G401 (cell line): ENCODE data around the gene LTBP1. TPM values are rescaled to one million over a fixed set of nuclear protein-coding genes. Genes with fewer than 3 reads are reported as not detected.

Source experiments
- DNase-seq: peaks from one replicate; pipeline ENCODE4 v3.0.0-alpha.2; 2015; ENCODE audit warnings: low spot score
- in situ Hi-C: cut with HindIII; loops from 2 replicates; pipeline ENCODE4 v1.10.0; 2016; ENCODE audit warnings: low sequenced_read_pairs, mixed read lengths
- total RNA-seq: library from RNA; depleted of rRNA; stranded (reverse); fragments of >200 nt; shearing (Covaris generic); gene quantifications from 2 replicates; pipeline ENCODE4 v1.2.3, GENCODE V29; 2014

The LTBP1 gene
- total RNA-seq, 1 experiment from 2014 or later = 12.5 TPM

- in situ Hi-C loops = no loop called here
- no peak for DNase-seq
Measured at GRCh38 chr2:33062665-33063250, 116.0 kb downstream of the LTBP1 start.

DNA sequence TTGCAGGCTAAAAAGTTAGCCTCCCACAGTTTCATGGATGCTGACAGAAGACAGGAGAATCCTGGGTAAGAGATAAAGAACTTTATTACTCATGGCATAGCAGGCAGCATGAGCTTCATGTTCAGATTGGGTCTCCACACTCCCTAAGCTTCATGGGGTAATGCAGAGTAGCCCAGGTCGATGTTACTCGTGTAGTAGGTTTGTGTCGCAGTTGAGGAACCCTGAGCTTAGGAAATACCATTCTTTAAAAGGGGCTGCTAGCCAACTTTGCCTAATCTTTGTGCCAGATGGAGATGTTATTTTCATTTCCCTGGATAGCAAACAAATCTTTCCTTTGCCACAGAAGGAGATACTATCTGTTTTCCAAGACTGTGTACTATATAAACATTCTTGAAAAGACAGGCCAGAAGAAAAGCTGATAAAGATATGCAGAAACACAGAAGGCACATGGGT lies 117.6 kb downstream of the LTBP1 start:
- in situ Hi-C loops = no loop called here
- no peak for DNase-seq

GRCh38 chr2:33067598-33067997 lies 120.8 kb downstream of the LTBP1 start:
- no peak for DNase-seq
- in situ Hi-C loops = no loop called here

DNA sequence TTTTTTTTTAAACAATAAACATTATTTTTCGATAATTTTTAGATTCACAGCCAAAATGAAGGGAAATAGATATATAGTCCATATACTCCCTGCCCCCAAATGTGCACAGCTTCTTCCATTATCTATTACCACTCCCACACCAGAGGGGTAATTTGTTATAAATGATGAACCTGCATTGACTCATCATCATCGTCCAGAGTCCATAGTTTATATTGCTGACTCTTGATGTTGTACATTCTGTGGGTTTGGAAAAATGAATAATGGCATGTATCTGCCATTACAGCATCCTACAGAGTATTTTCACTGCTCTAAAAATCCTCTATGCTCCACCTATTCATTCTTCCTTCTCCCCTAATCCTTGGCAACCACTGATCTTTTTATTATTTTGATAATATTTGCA lies 121.5 kb downstream of the LTBP1 start:
- DNase-seq = no peak
- in situ Hi-C loops = no loop called here

- DNase-seq = peak; percentile 3
- in situ Hi-C loops = no loop called here
Measured at GRCh38 chr2:33069894-33070651, 123.3 kb downstream of the LTBP1 start.

DNA sequence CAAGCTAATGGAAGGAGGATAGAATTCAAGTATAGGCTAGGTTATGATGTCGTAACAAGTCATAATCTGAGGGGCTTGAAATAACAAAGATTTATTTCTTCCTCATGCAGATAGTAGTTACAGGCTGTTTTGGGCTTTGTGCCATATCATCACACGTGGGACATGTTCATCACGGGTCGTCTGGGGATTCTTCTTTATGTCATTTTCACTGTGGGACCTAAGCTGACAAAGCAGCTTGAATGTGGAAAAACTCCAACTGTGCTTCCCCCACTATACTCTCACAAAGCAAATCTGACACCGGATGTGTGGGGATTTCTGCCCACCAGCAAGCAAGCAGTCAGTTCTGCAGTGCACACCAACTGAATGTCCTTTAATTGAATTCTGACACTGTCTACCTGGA lies 124.8 kb downstream of the LTBP1 start:
- in situ Hi-C loops = no loop called here
- no peak for DNase-seq

GRCh38 chr2:33072614-33073013 lies 125.9 kb downstream of the LTBP1 start:
- in situ Hi-C loops = no loop called here
- DNase-seq = no peak

- DNase-seq = no peak
- in situ Hi-C loops = no loop called here
Measured at GRCh38 chr2:33073018-33073417, 126.3 kb downstream of the LTBP1 start.

DNA sequence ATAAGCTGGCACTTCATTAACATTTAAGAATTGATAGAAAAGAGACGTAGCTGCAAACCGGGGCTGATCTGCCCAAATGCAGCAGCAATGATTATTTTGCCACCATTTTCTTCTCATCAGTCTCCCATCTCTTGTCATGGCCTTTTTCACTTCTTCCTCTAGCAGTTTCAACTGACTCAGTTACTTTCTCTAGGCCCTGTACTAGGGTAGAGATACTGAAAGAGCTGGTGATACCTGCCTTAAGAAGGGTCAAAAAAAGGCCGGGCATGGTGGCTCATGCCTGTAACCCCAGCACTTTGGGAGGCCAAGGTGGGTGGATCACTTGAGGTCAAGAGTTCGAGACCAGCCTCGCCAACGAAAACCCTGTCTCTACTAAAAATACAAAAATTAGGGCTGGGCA lies 127.4 kb downstream of the LTBP1 start:
- DNase-seq = no peak
- in situ Hi-C loops = no loop called here

- in situ Hi-C loops = no loop called here
- DNase-seq = no peak
Measured at GRCh38 chr2:33077311-33077710, 130.6 kb downstream of the LTBP1 start.

DNA sequence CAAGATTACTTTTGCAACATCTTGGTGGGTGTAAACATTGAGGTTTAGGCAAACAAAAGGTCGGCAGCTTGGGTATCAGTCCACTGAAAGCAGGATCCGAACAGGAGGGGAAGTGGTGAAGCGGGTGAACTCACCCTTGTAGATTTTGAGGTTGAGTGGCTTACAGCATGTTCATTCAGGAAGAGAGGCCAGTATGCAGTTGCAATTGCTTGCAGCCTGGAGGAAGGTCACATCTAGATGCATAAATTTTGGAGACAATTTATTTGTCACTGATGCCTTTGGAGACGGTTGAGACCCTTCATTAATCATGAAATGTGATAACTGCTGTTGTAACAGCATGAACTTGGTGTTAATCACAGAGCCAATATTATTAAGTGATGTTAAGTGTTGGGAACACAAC lies 131.1 kb downstream of the LTBP1 start:
- in situ Hi-C loops = no loop called here
- DNase-seq = no peak

- no peak for DNase-seq
- in situ Hi-C loops = no loop called here
Measured at GRCh38 chr2:33081691-33082090, 134.9 kb downstream of the LTBP1 start.

DNA sequence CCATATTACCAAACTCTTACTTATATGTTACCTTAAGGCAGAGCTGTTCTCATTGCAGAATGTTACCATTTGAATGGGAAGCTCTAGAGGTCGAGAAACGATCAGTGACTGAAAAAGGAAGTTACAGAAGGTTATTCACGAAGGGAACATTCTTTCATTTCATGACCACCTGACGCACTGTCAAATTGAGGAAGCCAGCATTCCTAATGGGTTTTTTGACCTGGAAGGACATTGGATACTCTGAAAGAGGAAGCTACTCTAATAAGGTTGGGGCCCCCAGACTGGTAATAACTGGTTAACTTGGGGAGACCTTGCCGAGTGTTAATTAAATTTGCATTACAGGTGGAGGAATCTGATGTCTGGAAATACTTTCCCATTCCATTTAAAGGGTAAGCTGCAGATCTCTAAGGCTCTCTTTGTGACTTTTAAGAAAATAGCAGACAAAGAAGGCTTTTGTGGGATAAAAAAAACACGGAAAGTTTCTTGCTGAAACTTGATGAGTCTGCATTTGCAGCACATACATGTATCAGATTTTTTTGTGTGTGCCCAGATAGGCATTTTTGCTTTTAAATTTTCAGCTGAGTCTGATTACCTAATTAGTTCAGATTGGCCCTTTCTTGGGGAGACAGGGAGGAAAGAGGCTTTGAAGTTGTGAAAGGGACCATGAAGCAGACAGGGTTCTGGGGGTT lies 137.1 kb downstream of the LTBP1 start:
- no peak for DNase-seq
- in situ Hi-C loops = no loop called here

DNA sequence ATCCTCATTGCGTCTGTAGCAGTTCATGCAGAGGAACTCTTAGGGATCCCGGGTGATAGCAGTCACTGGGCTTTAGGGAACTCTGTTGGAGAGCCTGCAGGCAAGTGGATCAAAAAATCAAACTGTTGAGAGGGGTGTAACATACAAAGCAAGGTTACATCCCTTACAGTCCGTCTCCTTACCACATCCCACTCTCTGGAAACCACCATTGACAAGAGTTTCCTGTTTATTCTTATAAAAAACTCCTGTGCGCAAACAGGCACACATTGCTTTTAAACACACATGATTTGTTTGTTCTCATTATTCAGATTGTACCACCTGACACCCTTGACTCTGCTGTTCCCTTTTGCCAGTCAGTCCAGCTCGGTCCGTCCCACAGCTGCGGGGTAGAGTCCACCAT lies 137.7 kb downstream of the LTBP1 start:
- DNase-seq = no peak
- in situ Hi-C loops = no loop called here

- in situ Hi-C loops = no loop called here
- DNase-seq = no peak
Measured at GRCh38 chr2:33085646-33086045, 138.9 kb downstream of the LTBP1 start.

GRCh38 chr2:33086400-33087015 lies 139.8 kb downstream of the LTBP1 start:
- in situ Hi-C loops = no loop called here
- DNase-seq = peak; percentile 1

DNA sequence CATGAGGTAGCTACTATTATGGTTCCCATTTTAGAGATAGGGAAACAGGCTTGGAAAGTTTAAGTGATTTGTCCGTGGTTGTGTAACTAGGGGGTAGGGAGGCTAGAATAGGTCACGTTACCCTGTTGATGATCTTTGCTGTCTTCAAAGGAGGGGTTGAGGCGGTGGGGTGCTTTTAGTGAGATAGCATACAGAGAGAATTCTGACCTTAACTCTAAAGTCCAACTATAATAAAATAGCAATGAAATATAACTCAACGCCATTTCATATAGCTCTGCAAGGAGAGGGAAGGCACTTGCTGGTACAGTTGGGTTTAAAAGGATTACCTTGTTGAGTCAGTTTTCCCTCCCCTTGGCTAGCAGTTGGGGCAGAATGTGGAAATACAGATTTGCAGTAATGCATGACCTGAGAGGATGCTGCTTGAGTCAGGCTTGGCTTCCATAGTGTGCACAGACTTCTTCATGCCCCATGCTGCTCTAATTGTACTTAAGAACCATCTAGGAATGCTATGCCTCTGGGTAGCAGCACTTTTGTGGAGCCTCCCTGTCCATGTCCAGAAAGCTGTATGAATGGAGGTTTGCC lies 143.9 kb downstream of the LTBP1 start:
- DNase-seq = no peak
- in situ Hi-C loops = no loop called here

- no peak for DNase-seq
- in situ Hi-C loops = no loop called here
Measured at GRCh38 chr2:33091541-33092123, 144.9 kb downstream of the LTBP1 start.

DNA sequence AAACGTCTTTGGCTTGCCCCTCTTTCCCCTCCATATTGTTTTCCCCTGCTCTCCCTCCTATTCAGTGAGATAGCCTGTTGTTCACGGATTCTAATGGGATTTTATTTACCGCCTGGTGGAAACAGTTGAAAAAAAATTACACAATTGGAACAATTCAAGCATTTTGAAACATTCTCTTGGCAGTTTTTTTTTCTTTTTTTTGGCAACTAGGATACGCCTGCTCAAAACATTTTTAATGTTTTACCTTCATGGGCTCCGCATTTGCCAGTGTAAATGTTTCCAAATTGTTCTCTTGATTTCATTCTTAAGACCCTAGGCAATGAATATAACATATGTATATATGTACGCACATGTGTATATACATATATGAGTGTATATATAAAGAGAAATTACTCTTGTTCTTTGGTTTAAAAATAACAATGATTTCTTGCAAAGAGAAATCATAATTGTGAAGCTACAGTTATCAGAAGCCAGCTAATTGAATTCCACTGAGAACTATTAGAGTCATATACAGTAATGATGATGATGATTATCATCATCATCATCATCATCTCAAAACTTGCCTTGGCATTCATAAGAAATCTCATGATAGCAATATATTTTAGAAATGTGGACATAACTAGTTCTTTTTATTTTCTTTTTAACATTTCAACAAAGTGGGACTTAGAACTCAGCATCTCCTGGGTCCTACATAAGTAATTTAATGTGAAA lies 146.7 kb downstream of the LTBP1 start:
- no peak for DNase-seq
- in situ Hi-C loops = no loop called here
